Mesendoderm (in vitro differentiated cells): Measurements from ENCODE around the gene SYNCRIP.
A peak's percentile ranks its signal among the peaks of the same experiment; 100 is the strongest.

Experiments used
- DNase-seq: peaks from one replicate; pipeline ENCODE4 v3.0.0; 2013
- H2AK5ac ChIP-seq: 2 replicates; pipeline ENCODE4 v1.6.1; 2013; ENCODE audit warnings: low read length, inconsistent platforms
- H2BK120ac ChIP-seq: 2 replicates; pipeline ENCODE4 v1.6.1; 2013; ENCODE audit warnings: low read depth, mild to moderate bottlenecking, low read length, moderate library complexity, mixed read lengths
- H2BK15ac ChIP-seq: replicated peaks from 2 replicates; pipeline ENCODE4 v1.6.1; 2013; ENCODE audit warnings: low read depth, mild to moderate bottlenecking, moderate library complexity
- H2BK5ac ChIP-seq: 2 replicates; pipeline ENCODE4 v1.6.1; 2013; ENCODE audit warnings: low read length, inconsistent platforms
- H3K18ac ChIP-seq: 2 replicates; pipeline ENCODE4 v1.6.1; 2013; ENCODE audit warnings: mild to moderate bottlenecking, low read length, mixed read lengths
- H3K23ac ChIP-seq: one replicate; pipeline ENCODE4 v1.6.1; 2013; ENCODE audit warnings: low read length
- H3K27ac ChIP-seq: 2 replicates; pipeline ENCODE4 v1.5.1; 2013; ENCODE audit warnings: low read depth, mild to moderate bottlenecking, inconsistent platforms, low read length, moderate library complexity
- H3K27me3 ChIP-seq: 2 replicates; pipeline ENCODE4 v1.6.1; 2013; ENCODE audit warnings: low read length, control low read depth, mild to moderate bottlenecking, inconsistent platforms; ENCODE audit not compliant: insufficient read depth, poor library complexity
- H3K36me3 ChIP-seq: 2 replicates; pipeline ENCODE4 v1.6.1; 2013; ENCODE audit warnings: low read length, inconsistent platforms; ENCODE audit not compliant: control insufficient read depth, insufficient read depth
- H3K4ac ChIP-seq: one replicate; pipeline ENCODE4 v1.6.1; 2013; ENCODE audit warnings: low read depth, mild to moderate bottlenecking, low read length, moderate library complexity
- H3K4me1 ChIP-seq: 2 replicates; pipeline ENCODE4 v1.6.1; 2013; ENCODE audit warnings: low read depth, low read length, inconsistent platforms; ENCODE audit not compliant: control insufficient read depth
- H3K4me2 ChIP-seq: 2 replicates; pipeline ENCODE4 v1.6.1; 2013; ENCODE audit warnings: low read length
- H3K4me3 ChIP-seq: 2 replicates; pipeline ENCODE4 v1.5.1; 2013; ENCODE audit warnings: mild to moderate bottlenecking, low read length
- H3K56ac ChIP-seq: one replicate; pipeline ENCODE4 v1.6.1; 2013; ENCODE audit warnings: low read length
- H3K79me1 ChIP-seq: 2 replicates; pipeline ENCODE4 v1.6.1; 2013; ENCODE audit warnings: low read length, inconsistent platforms
- H3K79me2 ChIP-seq: 2 replicates; pipeline ENCODE4 v1.6.1; 2013; ENCODE audit warnings: mild to moderate bottlenecking, low read length; ENCODE audit not compliant: control insufficient read depth, insufficient read depth
- H3K9ac ChIP-seq: 2 replicates; pipeline ENCODE4 v1.6.1; 2013; ENCODE audit warnings: low read length, inconsistent platforms
- H4K5ac ChIP-seq: one replicate; pipeline ENCODE4 v1.6.1; 2013; ENCODE audit warnings: low read length
- H4K8ac ChIP-seq: one replicate; pipeline ENCODE4 v1.6.1; 2013; ENCODE audit warnings: low read depth, mild to moderate bottlenecking, control low read depth, low read length, moderate library complexity
- WGBS: extraction: QIAGEN DNeasy Blood & Tissue Kit; methylation state at CpG from one replicate; pipeline ENCODE4 v1.1.7; 2013; ENCODE audit warnings: low lambda C conversion rate, missing lambda C conversion rate; ENCODE audit not compliant: insufficient coverage; ENCODE audit errors: extremely low coverage; 5-methylcytosine and 5-hydroxymethylcytosine counted together

The SYNCRIP gene

DNA sequence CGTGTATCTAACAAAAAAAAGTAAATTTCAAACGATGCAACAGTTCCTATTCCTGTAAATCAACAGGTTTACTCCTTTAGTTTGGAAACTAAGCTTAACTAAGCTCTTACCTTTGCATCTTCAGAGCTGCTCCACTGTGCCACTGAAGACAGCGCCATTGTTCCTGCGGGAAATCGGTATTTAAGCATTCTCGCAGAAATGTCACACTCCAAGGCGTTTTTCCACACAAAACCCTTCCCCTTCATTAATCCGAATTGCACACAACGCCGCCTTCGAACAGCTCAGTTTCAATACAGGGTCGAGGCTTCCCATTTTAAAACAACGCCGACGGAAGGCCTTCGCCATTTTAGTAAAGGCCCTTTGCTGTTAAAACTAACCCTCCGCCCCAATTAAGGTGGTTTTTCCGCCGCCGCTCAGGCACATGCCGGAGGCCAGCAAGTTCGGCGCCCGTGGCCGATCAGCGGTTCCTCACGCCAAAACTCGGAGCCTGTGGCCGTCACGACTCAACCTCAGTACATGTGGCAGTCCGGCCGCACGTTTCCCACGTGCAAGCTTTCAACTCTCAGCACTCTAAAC is 35.4 kb upstream of the SYNCRIP start:
- H3K9ac ChIP-seq, result peak overlapping the region; percentile 99

DNA sequence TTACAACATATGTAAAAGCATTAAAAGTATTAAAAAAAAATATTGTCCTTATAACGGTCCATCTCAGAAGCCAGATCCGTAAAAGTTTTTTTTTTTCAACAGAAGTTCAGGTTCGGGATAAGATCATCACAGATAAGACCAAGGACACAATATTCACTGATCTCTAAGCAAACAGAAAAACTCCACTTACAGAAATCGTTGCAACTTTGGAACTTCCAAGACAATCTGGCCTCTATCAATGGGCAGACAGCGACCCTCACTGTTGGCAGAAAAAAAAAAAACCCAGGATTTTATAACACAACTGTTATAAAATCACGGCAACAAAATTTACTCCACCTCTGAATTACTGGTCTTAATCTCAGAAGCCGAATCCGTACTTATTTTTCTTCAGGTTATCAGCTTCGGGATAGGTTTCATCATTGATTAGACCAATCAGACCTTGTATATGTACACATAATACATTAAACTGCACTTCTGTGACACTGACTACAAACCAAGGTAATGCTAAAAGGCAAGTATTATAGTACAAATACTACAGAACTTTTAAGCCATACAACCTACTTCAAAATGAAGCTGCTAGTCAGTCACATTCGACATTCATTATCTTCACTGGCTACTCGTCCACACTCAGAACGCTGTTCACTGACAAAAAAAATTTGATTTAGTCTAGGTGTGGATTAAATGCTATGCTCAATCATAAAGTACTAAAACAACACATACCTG is 34.7 kb upstream of the SYNCRIP start:
- no peak overlapping the region for H4K8ac ChIP-seq
- no peak overlapping the region for H3K23ac ChIP-seq
- H4K5ac ChIP-seq, result no peak overlapping the region
- H3K56ac ChIP-seq, result peak overlapping the region; percentile 99
- H3K27ac ChIP-seq, result no peak overlapping the region
- peaks cover 47% of the 10 kb centered on the region for H3K79me2 ChIP-seq
- no peaks in the 10 kb centered on the region for H3K27me3 ChIP-seq
- H3K9ac ChIP-seq, result peak overlapping the region; percentile 99
- WGBS, result no CpG with 5 or more reads among the region's 12 CpGs
- no peaks in the 10 kb centered on the region for H3K4me1 ChIP-seq
- H3K4me3 ChIP-seq, result peak overlapping the region; percentile 100
- no peak overlapping the region for H2BK15ac ChIP-seq
- H2AK5ac ChIP-seq, result no peak overlapping the region
- peaks cover 8% of the 10 kb centered on the region for H3K36me3 ChIP-seq
- peaks cover 3% of the 10 kb centered on the region for H3K79me1 ChIP-seq
- no peak overlapping the region for H2BK5ac ChIP-seq
- peak overlapping the region; percentile 20 for H3K4me2 ChIP-seq
- H3K18ac ChIP-seq, result no peak overlapping the region
- DNase-seq, result no peak
- no peak overlapping the region for H2BK120ac ChIP-seq
- no peak overlapping the region for H3K4ac ChIP-seq

More for the DNA sequence above, 35.4 kb upstream of the SYNCRIP start:
- Histone ChIP-seq H2BK120ac (no peak overlapping the region), H3K23ac (peak overlapping the region; percentile 85), H3K56ac (peak overlapping the region; percentile 99), H4K8ac (no peak overlapping the region), H2BK15ac (no peak overlapping the region), H3K36me3 (peaks cover 8% of the 10 kb centered on the region), H3K18ac (peak overlapping the region; percentile 81), H3K27ac (peak overlapping the region; percentile 47), H2BK5ac (peak overlapping the region; percentile 8), H3K4ac (peak overlapping the region; percentile 81), H3K4me1 (no peaks in the 10 kb centered on the region), H3K79me2 (peaks cover 47% of the 10 kb centered on the region), H4K5ac (no peak overlapping the region), H3K27me3 (no peaks in the 10 kb centered on the region), H3K79me1 (peaks cover 3% of the 10 kb centered on the region), H3K4me2 (peak overlapping the region; percentile 1), H3K4me3 (peak overlapping the region; percentile 100), H2AK5ac (peak overlapping the region; percentile 60)
- DNase-seq, result no peak
- WGBS, result no CpG with 5 or more reads among the region's 34 CpGs

DNA sequence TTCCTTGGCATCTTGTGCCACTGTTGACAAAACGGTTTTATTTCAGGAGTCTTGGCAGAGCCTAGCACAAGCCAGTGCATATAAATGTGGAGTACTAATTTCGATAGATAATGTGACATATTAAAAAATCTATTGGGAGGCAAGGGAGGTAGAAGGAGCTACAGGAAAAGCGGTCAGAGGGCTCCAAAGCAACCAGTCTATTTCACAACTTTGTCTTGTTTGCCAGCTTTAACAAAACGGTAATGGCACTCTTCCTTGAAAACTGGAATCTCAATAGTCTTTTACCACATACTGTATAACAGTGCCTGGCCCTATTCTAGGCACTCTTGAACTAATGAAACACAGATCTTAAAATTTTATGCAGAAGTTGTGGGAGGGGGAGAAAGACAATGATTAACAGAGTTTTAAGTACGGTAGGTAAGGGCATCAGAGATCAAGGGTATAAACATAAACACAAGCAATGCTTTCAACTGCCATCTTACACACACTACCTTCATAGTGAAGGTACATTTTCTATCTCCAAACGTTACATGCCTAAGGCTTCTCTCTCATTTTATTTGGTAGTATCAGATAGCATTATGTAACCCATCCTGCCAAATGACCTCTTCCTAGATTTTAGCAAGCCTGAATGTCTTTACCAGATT is 33.5 kb upstream of the SYNCRIP start:
- DNase-seq, result no peak

DNA sequence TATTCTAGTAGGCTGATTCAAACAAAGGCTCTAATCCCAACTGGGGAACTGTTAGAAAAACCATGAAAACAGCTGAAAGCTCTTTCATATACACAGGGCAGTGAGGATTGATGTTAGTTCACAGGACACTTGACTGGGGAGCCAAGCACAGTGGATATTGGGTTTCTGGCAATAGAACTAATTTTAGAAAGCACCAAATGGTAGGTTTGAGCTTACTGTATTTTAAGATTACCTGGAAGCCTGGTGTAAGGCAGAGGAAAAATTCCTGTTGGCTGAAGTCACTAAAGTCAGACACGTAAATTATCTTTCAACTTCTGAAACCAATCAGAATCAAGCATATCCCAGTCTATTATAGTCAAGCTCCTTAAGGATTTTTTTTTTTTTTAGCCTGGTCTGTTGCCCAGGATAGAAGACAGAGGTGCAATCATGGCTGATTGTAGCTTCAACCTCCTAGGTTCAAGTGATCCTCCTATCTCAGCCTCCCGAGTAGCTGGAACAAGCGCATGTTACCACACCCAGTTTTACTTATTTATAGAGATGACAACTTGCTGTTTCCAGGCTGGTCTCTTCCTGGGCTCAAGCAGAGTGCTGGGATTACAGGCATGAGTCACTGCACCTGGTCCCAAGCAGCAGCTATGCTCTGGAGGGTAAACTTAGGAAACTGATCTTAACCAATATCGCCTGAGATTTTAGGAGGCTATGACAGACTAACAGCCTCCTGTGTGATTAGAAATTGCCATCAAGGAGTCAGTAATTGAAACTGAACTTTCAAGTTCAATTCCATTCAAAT is 32.5 kb upstream of the SYNCRIP start:
- Histone ChIP-seq H3K4me2 (peak overlapping the region; percentile 97), H3K27me3 (no peaks in the 10 kb centered on the region), H3K4ac (no peak overlapping the region), H2BK120ac (no peak overlapping the region), H3K27ac (no peak overlapping the region), H3K36me3 (peaks cover 8% of the 10 kb centered on the region), H2BK5ac (no peak overlapping the region), H3K23ac (no peak overlapping the region), H4K5ac (no peak overlapping the region), H3K4me1 (no peaks in the 10 kb centered on the region), H3K56ac (peak overlapping the region; percentile 83), H4K8ac (no peak overlapping the region), H3K4me3 (peak overlapping the region; percentile 100), H2BK15ac (no peak overlapping the region), H3K79me1 (no peaks in the 10 kb centered on the region), H3K79me2 (peaks cover 45% of the 10 kb centered on the region), H3K18ac (no peak overlapping the region), H3K9ac (peak overlapping the region; percentile 99), H2AK5ac (no peak overlapping the region)
- peak; percentile 67 for DNase-seq
- WGBS, result no CpG with 5 or more reads among the region's 4 CpGs

More for the DNA sequence above, 33.5 kb upstream of the SYNCRIP start:
- Histone ChIP-seq H2BK120ac (no peak overlapping the region), H3K9ac (peak overlapping the region; percentile 99), H3K27ac (no peak overlapping the region), H2BK15ac (no peak overlapping the region), H3K79me2 (peaks cover 47% of the 10 kb centered on the region), H3K4me1 (no peaks in the 10 kb centered on the region), H4K5ac (no peak overlapping the region), H3K79me1 (peaks cover 1% of the 10 kb centered on the region), H2BK5ac (no peak overlapping the region), H3K18ac (no peak overlapping the region), H3K4ac (no peak overlapping the region), H3K23ac (no peak overlapping the region), H3K4me2 (peak overlapping the region; percentile 97), H3K27me3 (no peaks in the 10 kb centered on the region), H3K4me3 (peak overlapping the region; percentile 100), H3K36me3 (peaks cover 8% of the 10 kb centered on the region), H2AK5ac (no peak overlapping the region), H3K56ac (peak overlapping the region; percentile 83), H4K8ac (peak overlapping the region; percentile 17)
- WGBS, result no CpG with 5 or more reads among the region's 6 CpGs

DNA sequence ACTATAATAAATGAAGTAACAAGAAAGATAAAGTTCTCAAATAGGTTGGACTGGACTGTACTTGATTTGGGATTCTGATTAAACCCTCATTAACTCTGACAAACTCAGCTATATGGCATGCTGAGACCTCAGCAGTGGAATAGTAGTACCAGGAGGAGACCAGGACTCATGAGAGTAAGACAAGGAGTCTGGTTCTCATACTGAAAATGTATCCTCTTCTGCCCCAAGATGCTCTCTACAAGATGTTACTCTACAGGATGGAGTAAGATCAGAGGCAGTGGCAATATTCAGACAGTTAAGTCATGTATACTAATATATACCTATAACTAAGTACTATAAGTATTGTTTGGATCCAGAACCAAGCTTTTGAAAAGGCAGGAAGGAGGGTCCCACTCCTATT is 31.9 kb upstream of the SYNCRIP start:
- Histone ChIP-seq H3K79me2 (peaks cover 44% of the 10 kb centered on the region), H3K56ac (peak overlapping the region; percentile 43), H4K8ac (no peak overlapping the region), H2BK15ac (no peak overlapping the region), H3K27ac (no peak overlapping the region), H3K79me1 (no peaks in the 10 kb centered on the region), H3K9ac (no peak overlapping the region), H4K5ac (no peak overlapping the region), H3K4me2 (no peak overlapping the region), H3K27me3 (no peaks in the 10 kb centered on the region), H3K4ac (no peak overlapping the region), H2BK5ac (no peak overlapping the region), H3K4me1 (no peaks in the 10 kb centered on the region), H2AK5ac (no peak overlapping the region), H3K36me3 (peaks cover 8% of the 10 kb centered on the region), H3K4me3 (no peak overlapping the region), H3K23ac (no peak overlapping the region), H3K18ac (no peak overlapping the region), H2BK120ac (no peak overlapping the region)
- no peak for DNase-seq
